Tibial nerve (tissue), 4 donors: ENCODE data around the gene SNRNP70.

Experiments used
- CTCF ChIP-seq, 5 experiments: fragments of 200-600 bp in 3 of 5; fragments of 450-650 bp in 2 of 5; sonication (generic) in 3 of 5; IDR thresholded peaks; one replicate each; pipeline ENCODE4 v1.5.1; 2016 to 2019; ENCODE audit warnings: antibody characterized with exemption in 5 of 5, mild to moderate bottlenecking in 3 of 5, moderate library complexity in 2 of 5
- EP300 ChIP-seq, 2 donors: sonication (generic); formaldehyde crosslinking; IDR thresholded peaks; one replicate each; pipeline ENCODE4 v1.6.1; 2017; ENCODE audit warnings: antibody characterized with exemption in 2 of 2, mild to moderate bottlenecking in 1 of 2
- POLR2A ChIP-seq, 2 donors: fragments of 450-650 bp; IDR thresholded peaks; one replicate each; pipeline ENCODE4 v1.6.1; 2017; ENCODE audit warnings: antibody characterized with exemption in 2 of 2, mild to moderate bottlenecking in 2 of 2, moderate library complexity in 2 of 2

- TF ChIP-seq CTCF (IDR thresholded peaks at IDR 0.05): no peak
- TF ChIP-seq POLR2A (IDR thresholded peaks at IDR 0.05): no peak
- no peak for TF ChIP-seq EP300 (IDR thresholded peaks at IDR 0.05)
Measured at GRCh38 chr19:49104229-49104864, 19.1 kb downstream of the SNRNP70 start.
